Measurements from ENCODE around the gene GAB2. TPM values are rescaled to one million over a fixed set of nuclear protein-coding genes. Genes with fewer than 3 reads are reported as not detected.

GAB2 gene
- total RNA-seq, 1 experiment from 2014 or later: 3.3 TPM

GRCh38 chr11:78355309-78355705 lies 62.3 kb downstream of the GAB2 start:
- TF ChIP-seq, protein P1, sequence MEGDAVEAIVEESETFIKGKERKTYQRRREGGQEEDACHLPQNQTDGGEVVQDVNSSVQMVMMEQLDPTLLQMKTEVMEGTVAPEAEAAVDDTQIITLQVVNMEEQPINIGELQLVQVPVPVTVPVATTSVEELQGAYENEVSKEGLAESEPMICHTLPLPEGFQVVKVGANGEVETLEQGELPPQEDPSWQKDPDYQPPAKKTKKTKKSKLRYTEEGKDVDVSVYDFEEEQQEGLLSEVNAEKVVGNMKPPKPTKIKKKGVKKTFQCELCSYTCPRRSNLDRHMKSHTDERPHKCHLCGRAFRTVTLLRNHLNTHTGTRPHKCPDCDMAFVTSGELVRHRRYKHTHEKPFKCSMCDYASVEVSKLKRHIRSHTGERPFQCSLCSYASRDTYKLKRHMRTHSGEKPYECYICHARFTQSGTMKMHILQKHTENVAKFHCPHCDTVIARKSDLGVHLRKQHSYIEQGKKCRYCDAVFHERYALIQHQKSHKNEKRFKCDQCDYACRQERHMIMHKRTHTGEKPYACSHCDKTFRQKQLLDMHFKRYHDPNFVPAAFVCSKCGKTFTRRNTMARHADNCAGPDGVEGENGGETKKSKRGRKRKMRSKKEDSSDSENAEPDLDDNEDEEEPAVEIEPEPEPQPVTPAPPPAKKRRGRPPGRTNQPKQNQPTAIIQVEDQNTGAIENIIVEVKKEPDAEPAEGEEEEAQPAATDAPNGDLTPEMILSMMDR (conservative IDR thresholded peaks at IDR 0.05): no peak
- Histone ChIP-seq H3K79me1 (ENCODE audit: insufficient read depth, low read depth, low read length, poor library complexity, severe bottlenecking) (no peaks in the 10 kb centered on the region), H3K9me3 (ENCODE audit: control insufficient read depth, low read depth, low read length) (no peaks in the 10 kb centered on the region), H3K23ac (ENCODE audit: insufficient read length, low read depth, low read length) (no peak overlapping the region), H4K20me1 (ENCODE audit: control insufficient read depth, insufficient read depth, insufficient read length) (no peaks in the 10 kb centered on the region), H3K23me2 (ENCODE audit: insufficient read length, low read depth, low read length, poor library complexity, severe bottlenecking) (no peaks in the 10 kb centered on the region), H3K4me2 (ENCODE audit: insufficient read depth, insufficient read length, low read length) (no peak overlapping the region), H4K8ac (replicated peaks; ENCODE audit: insufficient read length, low read depth, low read length) (no peak overlapping the region), H2AK5ac (ENCODE audit: insufficient read length, low read length) (no peak overlapping the region), H3T11ph (ENCODE audit: low read length) (no peak overlapping the region), H2BK20ac (ENCODE audit: low read depth, low read length, poor library complexity, severe bottlenecking) (no peak overlapping the region), H3K14ac (ENCODE audit: insufficient read depth, low read length) (no peak overlapping the region), H2AFZ (ENCODE audit: low read length) (no peak overlapping the region), H2BK12ac (ENCODE audit: insufficient read length, low read depth, low read length) (no peak overlapping the region), H3K79me2 (ENCODE audit: insufficient read depth, low read length) (no peaks in the 10 kb centered on the region), H4K91ac (ENCODE audit: insufficient read length, low read depth, low read length) (no peak overlapping the region), H2BK120ac (ENCODE audit: low read depth, low read length, poor library complexity, severe bottlenecking) (no peak overlapping the region), H4K5ac (ENCODE audit: insufficient read length, low read depth, low read length) (no peak overlapping the region), H3K18ac (ENCODE audit: insufficient read length, low read depth, low read length) (no peak overlapping the region), H2BK5ac (ENCODE audit: insufficient read length, low read length) (no peak overlapping the region), H3K9ac (ENCODE audit: extremely low read depth, insufficient read length, low read length) (no peak overlapping the region), H2BK15ac (ENCODE audit: low read depth, low read length) (no peak overlapping the region), H3K4me1 (ENCODE audit: insufficient read depth, low read length) (peaks cover 5% of the 10 kb centered on the region), H3K27ac (ENCODE audit: insufficient read length, low read depth, low read length) (no peak overlapping the region), H3K4ac (ENCODE audit: low read depth, low read length) (no peak overlapping the region), H3K27me3 (ENCODE audit: insufficient read depth, low read length) (no peaks in the 10 kb centered on the region), H3K56ac (ENCODE audit: insufficient read length, low read depth, low read length) (no peak overlapping the region)
- H3K9me3 Mint-ChIP-seq: peaks cover 0 to 5% of the 10 kb centered on the region in 2 experiments; a peak in 2 of 5 replicates
- WGBS (ENCODE audit: extremely low coverage, insufficient read length, low lambda C conversion rate): no CpG with 5 or more reads among the region's 6 CpGs
- no peak overlapping the region for H3K27ac Mint-ChIP-seq
- DNase-seq: no peak
- peaks cover 0 to 11% (median 2%) of the 10 kb centered on the region in 3 experiments; a peak in 2 of 7 replicates for H3K36me3 Mint-ChIP-seq (ENCODE audit: insufficient read depth in 1 of 3, low read depth in 3 of 3)
- peaks cover 17 to 31% of the 10 kb centered on the region in 2 experiments for H3K4me1 Mint-ChIP-seq
- H3K4me3 Mint-ChIP-seq: no peak overlapping the region
- no peaks in the 10 kb centered on the region; the same call in 1 of the 2 replicates for H3K27me3 Mint-ChIP-seq (ENCODE audit: low read depth)

Data from H9 (cell line).